GM21717 (cell line): ENCODE results near the gene SMIM13.

Experiments used
- ATAC-seq: cut with Tn5 transposase; IDR thresholded peaks from one replicate; pipeline ENCODE4 v1.9.1; 2021; ENCODE audit warnings: mild to moderate bottlenecking, moderate library complexity; ENCODE audit not compliant: unreplicated experiment

The SMIM13 gene

DNA sequence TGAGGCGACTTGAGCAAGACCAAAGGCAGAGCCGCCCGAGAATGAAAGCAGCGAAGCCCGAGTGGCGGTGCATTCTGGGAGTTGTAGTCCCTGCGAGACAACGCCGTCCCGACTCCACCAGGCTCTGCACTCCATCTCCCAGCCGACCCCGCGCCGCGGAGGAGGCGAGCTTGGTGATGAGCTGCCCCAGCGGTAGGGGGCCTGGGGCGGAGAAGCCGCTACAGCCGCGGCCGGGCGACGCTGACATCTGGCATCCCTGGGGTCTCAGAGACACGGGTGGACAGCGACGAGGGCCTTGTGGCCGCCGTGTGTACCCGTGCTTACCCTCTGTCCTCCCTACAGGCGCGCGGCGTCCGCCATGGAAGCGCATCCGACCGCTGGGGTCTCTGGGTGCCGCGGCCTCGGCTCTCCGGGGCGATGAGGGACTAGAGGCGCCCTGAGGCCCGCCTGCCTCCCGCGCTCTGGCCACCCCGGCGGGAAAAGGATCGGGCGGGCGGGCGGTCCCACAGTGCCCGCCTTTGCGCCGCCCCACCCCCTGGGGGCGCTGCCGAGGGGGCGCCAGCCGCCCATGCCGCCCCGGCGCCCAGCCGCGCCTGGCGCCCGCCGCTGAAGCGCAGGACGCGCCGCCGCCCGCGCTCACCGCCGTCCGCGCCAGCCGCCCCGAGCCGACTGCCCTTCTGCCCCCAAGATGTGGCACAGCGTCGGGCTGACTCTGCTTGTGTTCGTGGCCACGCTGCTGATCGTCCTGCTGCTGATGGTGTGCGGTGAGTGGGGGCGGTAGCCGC, at the start of gene SMIM13:
Gene SMIM13, plus strand, starts transcription at position 209 of the 785 bp plus-strand sequence. Its CDS starts 480 bp downstream, at position 689.
- peak; percentile 91 for ATAC-seq

GRCh38 chr6:11043961-11044711, 49.5 kb upstream of the SMIM13 start, which contains the start of gene ELOVL2:
ELOVL2 (minus strand) TSS chr6:11044305; CDS start chr6:11044230, 75 bp downstream.
- no peak for ATAC-seq

- no peak for ATAC-seq
Observed at GRCh38 chr6:11044712-11045167, 48.9 kb upstream of the SMIM13 start.

- ATAC-seq, result no peak
Observed at GRCh38 chr6:11050731-11051130, 42.9 kb upstream of the SMIM13 start.

DNA sequence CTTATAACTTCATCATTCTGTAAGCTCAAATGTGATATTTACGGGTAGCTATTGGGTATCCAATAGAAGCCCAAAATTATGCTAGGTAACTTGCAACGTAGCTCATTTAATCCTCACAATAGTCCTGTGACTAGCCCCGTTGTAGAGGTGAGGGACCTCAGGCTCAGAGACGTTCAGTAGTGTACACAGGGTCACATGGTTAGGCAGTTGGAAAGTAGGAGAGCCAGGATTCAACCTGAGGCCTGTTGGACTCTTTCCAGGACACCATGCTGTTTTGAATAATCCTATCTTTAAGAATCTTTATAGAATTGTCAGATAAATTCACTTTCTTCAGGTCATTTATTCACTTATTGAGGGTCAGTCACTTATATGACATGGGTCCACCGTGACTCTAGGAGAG, 40.3 kb upstream of the SMIM13 start:
- ATAC-seq, result no peak

- no peak for ATAC-seq
Observed at GRCh38 chr6:11054722-11055121, 38.9 kb upstream of the SMIM13 start.

DNA sequence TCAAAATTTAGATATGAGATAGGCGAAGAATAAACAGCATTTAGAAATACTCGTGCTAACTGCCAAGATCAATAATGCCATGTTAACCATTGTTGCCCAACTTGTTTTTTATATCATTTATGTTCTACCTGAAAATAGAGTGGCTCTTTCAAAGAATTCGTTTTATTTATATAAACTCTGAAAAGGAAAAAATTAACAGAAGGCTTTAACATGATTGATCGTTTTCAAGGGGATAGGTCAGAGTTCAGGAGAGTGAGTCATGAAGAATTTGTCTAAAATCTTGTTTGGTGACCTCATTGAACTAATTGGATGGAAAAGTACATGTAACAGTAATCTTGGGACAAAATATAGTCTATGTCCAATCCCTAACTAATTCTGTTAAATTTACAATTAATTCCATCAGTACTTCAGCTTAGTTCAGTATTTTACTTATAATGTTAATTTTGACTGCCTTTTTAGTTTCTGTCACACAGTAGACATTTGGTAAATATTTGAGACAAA, 38.5 kb upstream of the SMIM13 start:
- ATAC-seq, result no peak

- no peak for ATAC-seq
Observed at GRCh38 chr6:11056871-11057270, 36.8 kb upstream of the SMIM13 start.

DNA sequence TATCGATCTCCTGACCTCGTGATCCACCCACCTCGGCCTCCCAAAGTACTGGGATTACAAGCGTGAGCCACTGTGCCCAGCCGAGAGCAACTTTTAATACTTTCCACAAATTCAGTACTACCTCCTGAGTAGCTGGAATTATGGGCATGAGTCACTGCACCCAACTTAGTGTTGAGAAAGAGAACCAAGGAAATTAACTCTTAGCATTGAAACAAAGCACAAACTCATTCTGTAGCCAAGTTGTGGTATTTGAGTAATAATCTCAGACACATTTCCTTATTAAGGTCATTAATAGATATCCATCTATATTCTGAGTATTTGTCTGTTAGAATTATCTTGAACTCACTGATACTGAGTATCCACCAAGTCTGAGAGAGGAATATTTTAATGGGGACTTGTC, 35.2 kb upstream of the SMIM13 start:
- no peak for ATAC-seq

GRCh38 chr6:11062083-11062482, 31.6 kb upstream of the SMIM13 start:
- no peak for ATAC-seq

GRCh38 chr6:11062715-11063114, 30.9 kb upstream of the SMIM13 start:
- ATAC-seq, result no peak

- no peak for ATAC-seq
Observed at GRCh38 chr6:11064836-11065235, 28.8 kb upstream of the SMIM13 start.

DNA sequence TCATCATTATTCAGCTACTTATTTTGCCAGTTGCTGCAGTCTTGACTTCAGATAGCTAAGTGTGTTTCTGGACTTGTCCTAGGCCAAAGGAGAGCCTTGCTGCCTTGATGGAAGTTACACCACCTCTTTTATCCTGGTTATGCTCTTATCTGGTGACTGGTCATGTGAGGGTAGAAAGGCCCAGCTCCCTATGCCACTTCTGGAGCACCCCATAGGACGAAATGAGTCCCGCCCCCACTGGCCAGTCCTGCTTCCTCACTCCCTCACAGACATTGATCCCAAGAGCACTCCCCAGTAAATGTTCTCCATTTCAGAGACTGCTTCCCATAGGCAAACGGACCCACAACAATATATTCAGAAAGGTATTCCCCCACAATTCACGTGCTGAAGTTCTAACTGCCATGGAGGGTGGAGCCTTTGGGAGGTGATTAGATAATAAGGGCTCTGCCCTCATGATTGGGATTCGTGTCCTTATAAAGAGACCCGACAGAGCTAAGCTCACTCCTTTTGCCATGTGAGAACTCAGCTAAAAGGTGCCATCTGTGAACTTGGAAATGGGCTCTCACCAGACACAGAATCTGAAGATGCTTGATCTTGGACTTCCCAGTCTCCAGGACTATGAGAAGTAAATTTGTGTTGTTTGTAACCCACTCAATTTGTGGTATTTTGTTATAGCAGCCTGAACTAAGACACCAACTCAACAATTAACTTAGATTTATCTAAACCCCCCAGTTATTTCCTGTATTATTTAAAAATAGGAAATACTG, 28.0 kb upstream of the SMIM13 start:
- no peak for ATAC-seq

DNA sequence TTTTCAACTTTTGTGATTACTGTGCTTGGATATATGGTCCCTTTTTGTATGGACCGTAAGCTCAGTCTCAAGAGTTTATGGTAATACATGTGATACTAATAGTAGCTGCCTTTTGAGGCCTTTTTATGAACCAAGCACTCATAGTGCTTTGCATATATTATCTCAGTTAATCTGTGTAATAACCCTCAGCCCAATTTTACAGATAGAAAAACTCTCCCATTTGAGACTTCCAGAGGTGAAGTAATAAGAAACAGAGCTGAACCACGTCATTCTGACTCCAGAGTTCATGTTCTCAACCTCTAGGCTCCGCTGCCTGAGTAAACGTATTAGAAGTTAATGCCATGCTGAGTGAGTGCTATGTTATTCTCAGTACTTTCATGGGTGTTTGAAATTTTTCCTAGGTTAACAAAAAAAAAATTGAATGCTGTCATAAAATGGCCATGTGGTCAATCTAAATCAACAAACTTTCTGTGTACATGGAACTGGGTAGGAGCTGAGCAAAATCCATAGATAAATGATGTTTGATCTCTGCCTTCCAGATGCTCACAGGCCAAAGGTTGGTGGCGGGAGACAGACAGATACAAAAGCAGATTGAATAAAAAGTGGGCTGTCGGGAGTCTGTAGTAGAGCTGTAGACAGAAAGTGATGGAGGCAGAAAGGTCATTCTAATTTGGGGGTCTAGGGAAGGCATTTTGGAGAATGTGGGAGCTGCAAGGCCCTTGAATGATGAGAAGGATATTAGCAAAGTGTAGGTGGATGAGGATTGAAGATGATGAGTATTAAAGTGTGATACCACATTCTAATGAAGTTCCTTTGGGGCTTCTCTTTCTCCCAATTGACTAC, 26.9 kb upstream of the SMIM13 start:
- no peak for ATAC-seq

DNA sequence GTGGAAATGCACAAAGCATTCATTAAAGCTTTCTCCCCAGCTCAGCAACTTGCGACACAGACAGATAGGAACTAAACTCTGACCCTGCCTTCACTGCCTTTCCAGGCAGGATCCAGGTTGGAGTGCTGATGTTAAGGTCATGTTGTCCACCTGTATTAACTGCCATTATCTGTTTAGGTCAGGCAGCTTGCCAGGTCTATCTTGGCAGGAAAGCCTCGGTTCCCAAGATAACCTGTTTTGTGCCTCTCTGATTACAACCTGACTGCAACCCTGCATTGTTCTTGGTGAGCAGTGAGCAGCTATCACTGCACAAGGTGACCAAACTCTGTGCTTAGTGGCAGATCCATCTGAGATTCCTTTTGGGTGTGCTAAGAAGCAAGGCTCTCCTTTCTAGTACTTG, 26.3 kb upstream of the SMIM13 start:
- no peak for ATAC-seq

DNA sequence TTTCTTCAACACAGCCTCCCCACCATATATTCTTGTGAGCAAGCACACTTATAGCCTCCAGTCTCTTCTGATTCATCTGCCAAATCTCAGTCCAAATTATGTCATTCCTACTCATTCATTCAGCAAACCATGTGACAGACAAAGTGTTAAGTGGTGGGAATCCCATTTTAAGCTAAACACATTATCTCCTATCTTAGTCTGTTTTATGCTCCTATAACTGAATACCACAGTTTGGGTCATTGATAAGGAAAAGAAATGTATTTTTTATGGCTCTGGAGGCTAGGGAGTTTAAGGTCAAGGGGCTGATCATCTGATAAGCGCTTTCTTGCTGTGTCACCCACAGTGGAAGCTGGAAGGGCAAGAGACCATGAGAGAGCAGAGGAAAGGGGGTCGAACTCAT, 23.9 kb upstream of the SMIM13 start:
- ATAC-seq, result no peak

- ATAC-seq, result no peak
Observed at GRCh38 chr6:11072101-11072500, 21.5 kb upstream of the SMIM13 start.

- no peak for ATAC-seq
Observed at GRCh38 chr6:11076540-11076939, 17.1 kb upstream of the SMIM13 start.

DNA sequence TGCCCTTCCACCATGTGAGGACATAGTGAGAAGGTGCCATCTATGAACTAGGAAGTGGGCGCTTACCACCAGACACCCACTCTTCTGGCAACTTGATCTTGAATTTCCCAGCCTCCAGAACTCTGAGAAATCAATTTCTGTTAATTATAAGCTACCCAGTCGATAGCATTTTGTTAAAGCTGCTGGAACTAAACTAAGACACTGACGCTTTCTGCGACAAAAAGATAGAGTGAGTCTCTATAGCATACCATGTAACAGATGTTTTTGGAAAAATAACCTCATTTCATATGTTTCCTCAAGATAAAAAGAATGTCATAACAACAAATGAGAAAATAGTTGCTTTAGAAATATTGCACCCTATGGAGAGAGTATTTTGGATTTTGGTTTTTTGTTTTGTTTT, 15.4 kb upstream of the SMIM13 start:
- no peak for ATAC-seq

- ATAC-seq, result no peak
Observed at GRCh38 chr6:11080296-11080695, 13.3 kb upstream of the SMIM13 start.
